ENCODE data around the gene OR5M8.

- TF ChIP-seq YY1 (IDR thresholded peaks at IDR 0.05; ENCODE audit: insufficient read depth, insufficient read length) (no peak), ZNF274 (IDR thresholded peaks at IDR 0.05; ENCODE audit: low read depth, low read length) (no peak)
Observed at GRCh38 chr11:56495117-56495516, 3.9 kb upstream of the OR5M8 start.

Data from NT2/D1 (cell line).